Measurements from ENCODE around the gene ANKRD33B. TPM values are rescaled to one million over a fixed set of nuclear protein-coding genes. Genes with fewer than 3 reads are reported as not detected.
A peak's percentile ranks its signal among the peaks of the same experiment; 100 is the strongest.

ANKRD33B gene
- total RNA-seq, 1 experiment from 2014 or later = 6.9 TPM

GRCh38 chr5:10594591-10595210 is 30.8 kb downstream of the ANKRD33B start:
- no peaks in the 10 kb centered on the region for H3K79me2 ChIP-seq (ENCODE audit: insufficient read depth, low read length)
- H2AFZ ChIP-seq (ENCODE audit: low read length) = no peak overlapping the region
- no peak overlapping the region for H3K27ac ChIP-seq (ENCODE audit: insufficient read length, low read depth, low read length)
- no CpG with 5 or more reads among the region's 11 CpGs for WGBS (ENCODE audit: extremely low coverage, insufficient read length, low lambda C conversion rate)
- no peaks in the 10 kb centered on the region for H3K27me3 ChIP-seq (ENCODE audit: insufficient read depth, low read length)
- no peak for DNase-seq
- H3K18ac ChIP-seq (ENCODE audit: insufficient read length, low read depth, low read length) = no peak overlapping the region
- Mint-ChIP-seq H3K27me3 (ENCODE audit: low read depth) (no peaks in the 10 kb centered on the region), H3K36me3 (ENCODE audit: insufficient read depth in 1 of 3, low read depth in 3 of 3) (peaks cover 0 to 1% (median 0%) of the 10 kb centered on the region in 3 experiments; a peak in 2 of 7 replicates), H3K4me3 (no peak overlapping the region), H3K9me3 (no peaks in the 10 kb centered on the region; a peak in 2 of 5 replicates), H3K27ac (peak overlapping the region in 2 of 3 experiments; percentile 49 to 63; a peak in 2 of 7 replicates), H3K4me1 (peaks cover 21 to 27% of the 10 kb centered on the region in 2 experiments)
- H3K23me2 ChIP-seq (ENCODE audit: insufficient read length, low read depth, low read length, poor library complexity, severe bottlenecking) = no peaks in the 10 kb centered on the region
- H3K4ac ChIP-seq (ENCODE audit: low read depth, low read length) = no peak overlapping the region; the same call in 1 of the 2 replicates
- H2BK20ac ChIP-seq (ENCODE audit: low read depth, low read length, poor library complexity, severe bottlenecking) = no peak overlapping the region
- no peak overlapping the region for H3T11ph ChIP-seq (ENCODE audit: low read length)
- no peak overlapping the region for H2AK5ac ChIP-seq (ENCODE audit: insufficient read length, low read length)
- H3K23ac ChIP-seq (ENCODE audit: insufficient read length, low read depth, low read length) = no peak overlapping the region
- no peak overlapping the region for H3K9ac ChIP-seq (ENCODE audit: extremely low read depth, insufficient read length, low read length)
- H3K14ac ChIP-seq (ENCODE audit: insufficient read depth, low read length) = peak overlapping the region; percentile 84
- H3K4me2 ChIP-seq (ENCODE audit: insufficient read depth, insufficient read length, low read length) = no peak overlapping the region
- no peak overlapping the region for H4K91ac ChIP-seq (ENCODE audit: insufficient read length, low read depth, low read length)
- H2BK5ac ChIP-seq (ENCODE audit: insufficient read length, low read length) = no peak overlapping the region
- no peaks in the 10 kb centered on the region for H3K79me1 ChIP-seq (ENCODE audit: insufficient read depth, low read depth, low read length, poor library complexity, severe bottlenecking)
- H2BK120ac ChIP-seq (ENCODE audit: low read depth, low read length, poor library complexity, severe bottlenecking) = no peak overlapping the region
- H4K20me1 ChIP-seq (ENCODE audit: control insufficient read depth, insufficient read depth, insufficient read length) = no peaks in the 10 kb centered on the region
- no peak overlapping the region for H4K8ac ChIP-seq (replicated peaks; ENCODE audit: insufficient read length, low read depth, low read length)
- H3K56ac ChIP-seq (ENCODE audit: insufficient read length, low read depth, low read length) = no peak overlapping the region
- no peaks in the 10 kb centered on the region for H3K9me3 ChIP-seq (ENCODE audit: control insufficient read depth, low read depth, low read length)
- no peak overlapping the region for H4K5ac ChIP-seq (ENCODE audit: insufficient read length, low read depth, low read length)
- no peak overlapping the region for H2BK12ac ChIP-seq (ENCODE audit: insufficient read length, low read depth, low read length)
- TF ChIP-seq CTCF (conservative IDR thresholded peaks at IDR 0.05) = no peak
- H3K4me1 ChIP-seq (ENCODE audit: insufficient read depth, low read length) = no peaks in the 10 kb centered on the region; the same call in 1 of the 2 replicates
- H2BK15ac ChIP-seq (ENCODE audit: low read depth, low read length) = no peak overlapping the region
